Activated CD4-positive, CD25-positive, alpha-beta regulatory T cell treated with anti-CD3 and anti-CD28 coated beads, Interleukin-2, amount 50 U/mL, for 72 hours (primary cell): Measurements from ENCODE around the gene SETD6.
"Not testable (repeated sequence)": the region's sequence is repeated elsewhere in the genome, so short reads cannot be mapped to it uniquely, and the experiment has no call there.

Experiments used
- DNase-seq: peaks from one replicate; pipeline ENCODE4 v3.0.0; 2021

SETD6 gene

GRCh38 chr16:58548378-58548777, 33.1 kb downstream of the SETD6 start:
- DNase-seq: no peak

DNA sequence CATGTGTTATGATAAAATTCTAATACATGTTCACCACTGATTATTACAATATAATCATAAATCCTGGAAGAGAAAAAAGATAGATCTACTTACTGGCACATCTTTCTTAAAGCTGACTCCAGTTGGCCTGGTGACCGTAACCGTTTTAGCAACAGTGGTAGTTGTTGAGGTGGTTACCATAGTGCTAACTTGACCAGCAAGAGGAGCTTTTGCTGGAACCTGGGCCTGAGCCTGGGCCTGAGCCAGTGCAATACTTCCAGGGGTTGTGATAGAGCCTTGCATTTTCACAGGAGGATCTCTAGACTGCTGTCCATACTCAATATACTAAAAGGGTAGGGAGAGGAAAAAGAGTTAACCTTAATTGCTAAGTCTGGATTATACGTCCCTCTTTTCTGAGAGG, 36.2 kb downstream of the SETD6 start:
- no peak for DNase-seq

DNA sequence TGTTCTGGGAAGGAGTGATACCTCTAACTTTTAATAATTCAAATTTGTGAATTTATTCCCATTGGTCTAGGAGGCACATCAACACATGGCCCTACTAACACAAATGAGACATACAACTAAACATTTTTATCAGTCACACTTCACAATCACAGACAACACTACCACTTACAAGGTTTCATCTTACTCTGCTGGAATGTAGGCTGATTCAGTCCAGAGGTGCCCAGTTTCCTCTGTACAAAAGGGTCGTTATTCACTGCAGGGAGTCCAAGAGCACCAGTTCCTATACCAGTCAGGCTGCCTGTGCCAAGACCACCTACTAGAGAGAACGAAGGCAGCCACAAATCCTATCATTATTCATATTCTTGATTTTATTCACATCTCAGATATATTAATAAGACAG, 41.4 kb downstream of the SETD6 start:
- no peak for DNase-seq

DNA sequence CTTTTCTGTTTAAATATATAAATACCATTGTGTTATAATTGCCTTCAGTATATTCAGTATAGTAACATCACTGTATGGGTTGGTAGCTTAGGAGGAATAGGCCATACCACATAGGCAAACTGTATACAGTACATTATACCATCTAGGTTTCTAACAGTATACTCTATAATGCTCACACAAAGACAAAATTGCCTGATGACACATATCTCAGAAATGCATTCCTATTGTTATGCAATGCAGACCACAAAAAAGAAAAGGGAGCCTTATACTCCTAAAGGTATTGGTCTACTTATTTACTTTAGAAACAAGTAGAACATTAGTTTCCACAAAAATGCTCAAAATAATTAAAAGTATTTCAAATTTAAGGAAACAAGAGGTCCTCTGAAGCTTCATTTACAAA, 47.9 kb downstream of the SETD6 start:
- no peak for DNase-seq

- DNase-seq: no peak
Measured at GRCh38 chr16:58563775-58564174, 48.5 kb downstream of the SETD6 start.

DNA sequence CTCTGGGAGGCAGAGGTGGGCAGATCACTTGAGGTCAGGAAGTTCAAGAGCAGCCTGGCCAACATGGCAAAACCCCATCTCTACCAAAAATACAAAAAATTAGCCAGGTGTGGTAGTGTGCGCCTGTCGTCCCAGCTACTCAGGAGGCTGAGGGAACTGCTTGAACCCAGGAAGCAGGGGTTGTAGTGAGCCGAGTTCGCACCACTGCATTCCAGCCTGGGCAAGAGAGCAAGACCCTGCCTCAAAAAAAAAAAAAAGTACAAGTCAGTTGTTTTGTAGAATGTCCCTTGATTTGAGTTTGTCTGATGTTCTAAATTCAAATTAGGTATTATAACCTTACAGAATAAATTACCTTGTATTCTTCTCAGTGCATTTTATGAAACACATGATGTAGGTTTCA, 50.4 kb downstream of the SETD6 start:
- not testable (repeated sequence) for DNase-seq
